PC-3 (cell line): ENCODE data around the gene OR1F1.

Experiments
- CTCF ChIP-seq: fragments of 300-600 bp; sonication (generic); conservative IDR thresholded peaks from 2 replicates; pipeline ENCODE4 v1.5.1; 2017; ENCODE audit warnings: antibody characterized with exemption, low read depth, mild to moderate bottlenecking, low read length
- EZH2 ChIP-seq: fragments of 300-600 bp; sonication (generic); IDR thresholded peaks from one replicate; pipeline ENCODE4 v1.6.1; 2017; ENCODE audit warnings: antibody characterized with exemption, mild to moderate bottlenecking, low read length; ENCODE audit not compliant: unreplicated experiment
- EZH2phosphoT487 ChIP-seq: fragments of 300-600 bp; sonication (generic); IDR thresholded peaks from 2 replicates; pipeline ENCODE4 v1.6.1; 2018; ENCODE audit warnings: mild to moderate bottlenecking, antibody characterized with exemption, low read length, borderline replicate concordance

- TF ChIP-seq CTCF (no peak), EZH2 (no peak), EZH2phosphoT487 (no peak)
Observed at GRCh38 chr16:3198334-3199072, 10.5 kb downstream of the OR1F1 start.
